ENCODE data around the gene STOX2. TPM values are rescaled to one million over a fixed set of nuclear protein-coding genes. Genes with fewer than 3 reads are reported as not detected.
"Not testable (repeated sequence)": the region's sequence is repeated elsewhere in the genome, so short reads cannot be mapped to it uniquely, and the experiment has no call there.

STOX2 gene
- total and polyA plus RNA-seq, 10 donors: 0.53 to 42.8 (median 28.6) TPM

GRCh38 chr4:183940864-183941263, 35.8 kb downstream of the STOX2 start:
- H3K4me1 ChIP-seq: peaks cover 0 to 16% (median 8%) of the 10 kb centered on the region in 6 donors
- no peaks in the 10 kb centered on the region for H3K36me3 ChIP-seq
- DNase-seq: no peak
- WGBS, 5 donors: 34 to 54% (median 39%) methylated on average over 4 of the region's 4 CpGs
- H3K27ac ChIP-seq: no peak overlapping the region
- TF ChIP-seq CTCF (IDR thresholded peaks at IDR 0.05 in 8 of 11, conservative IDR thresholded peaks at IDR 0.05 in 3 of 11): no peak
- no peak for TF ChIP-seq POLR2AphosphoS5 (IDR thresholded peaks at IDR 0.05)
- no peak for TF ChIP-seq POLR2A (IDR thresholded peaks at IDR 0.05)
- intact Hi-C loops (cut with DNase I; ENCODE audit: low total_unique reads): no loop called here
- no peaks in the 10 kb centered on the region for H3K27me3 ChIP-seq (replicated peaks in 1 of 7)
- H3K4me3 ChIP-seq: no peak overlapping the region
- H3K9me3 ChIP-seq: no peaks in the 10 kb centered on the region

GRCh38 chr4:183941964-183942363, 36.9 kb downstream of the STOX2 start:
- H3K36me3 ChIP-seq: no peaks in the 10 kb centered on the region
- H3K27ac ChIP-seq: no peak overlapping the region
- no peak for DNase-seq
- H3K4me1 ChIP-seq: peaks cover 0 to 10% (median 3%) of the 10 kb centered on the region in 6 donors
- H3K4me3 ChIP-seq: no peak overlapping the region
- TF ChIP-seq POLR2A (IDR thresholded peaks at IDR 0.05) (no peak), CTCF (IDR thresholded peaks at IDR 0.05 in 8 of 11, conservative IDR thresholded peaks at IDR 0.05 in 3 of 11) (no peak), POLR2AphosphoS5 (IDR thresholded peaks at IDR 0.05) (no peak)
- intact Hi-C loops (cut with DNase I; ENCODE audit: low total_unique reads): no loop called here
- no peaks in the 10 kb centered on the region for H3K9me3 ChIP-seq
- no peaks in the 10 kb centered on the region for H3K27me3 ChIP-seq (replicated peaks in 1 of 7)

- Histone ChIP-seq H3K27me3 (replicated peaks in 1 of 7) (no peaks in the 10 kb centered on the region), H3K4me3 (no peak overlapping the region), H3K9me3 (no peaks in the 10 kb centered on the region), H3K27ac (no peak overlapping the region), H3K4me1 (no peaks in the 10 kb centered on the region), H3K36me3 (no peaks in the 10 kb centered on the region)
- 80 to 89% (median 82%) methylated on average over 8 of the region's 8 CpGs for WGBS, 5 donors
- DNase-seq: no peak
- intact Hi-C loops (cut with DNase I; ENCODE audit: low total_unique reads): no loop called here
- no peak for TF ChIP-seq CTCF (IDR thresholded peaks at IDR 0.05 in 8 of 11, conservative IDR thresholded peaks at IDR 0.05 in 3 of 11)
Measured at GRCh38 chr4:183945741-183946140, 40.6 kb downstream of the STOX2 start.

GRCh38 chr4:183950536-183950935, 45.4 kb downstream of the STOX2 start:
- Histone ChIP-seq H3K27ac (no peak overlapping the region), H3K36me3 (no peaks in the 10 kb centered on the region), H3K4me3 (no peak overlapping the region), H3K9me3 (peaks cover 0 to 5% (median 0%) of the 10 kb centered on the region in 8 donors), H3K4me1 (no peaks in the 10 kb centered on the region), H3K27me3 (replicated peaks in 1 of 7) (no peaks in the 10 kb centered on the region)
- intact Hi-C loops (cut with DNase I; ENCODE audit: low total_unique reads): no loop called here
- DNase-seq: no peak
- 88 to 94% (median 93%) methylated on average over 8 of the region's 8 CpGs for WGBS, 5 donors
- TF ChIP-seq POLR2A (IDR thresholded peaks at IDR 0.05) (no peak), CTCF (IDR thresholded peaks at IDR 0.05 in 8 of 11, conservative IDR thresholded peaks at IDR 0.05 in 3 of 11) (no peak), POLR2AphosphoS5 (IDR thresholded peaks at IDR 0.05) (no peak)

GRCh38 chr4:183952652-183953051, 47.5 kb downstream of the STOX2 start:
- H3K27me3 ChIP-seq (replicated peaks in 1 of 7); intact Hi-C loops (cut with DNase I; ENCODE audit: low total_unique reads); DNase-seq; H3K4me1 ChIP-seq; H3K4me3 ChIP-seq; H3K9me3 ChIP-seq; H3K36me3 ChIP-seq; H3K27ac ChIP-seq: not testable (repeated sequence)
- WGBS, 5 donors: 86 to 96% (median 91%) methylated on average over 1 of the region's 1 CpG
